ENCODE measurements around the gene CD160. TPM values are rescaled to one million over a fixed set of nuclear protein-coding genes. Genes with fewer than 3 reads are reported as not detected.
"Not testable (repeated sequence)": the region's sequence is repeated elsewhere in the genome, so short reads cannot be mapped to it uniquely, and the experiment has no call there.

CD160 gene, protein sequence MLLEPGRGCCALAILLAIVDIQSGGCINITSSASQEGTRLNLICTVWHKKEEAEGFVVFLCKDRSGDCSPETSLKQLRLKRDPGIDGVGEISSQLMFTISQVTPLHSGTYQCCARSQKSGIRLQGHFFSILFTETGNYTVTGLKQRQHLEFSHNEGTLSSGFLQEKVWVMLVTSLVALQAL
- not detected in 2 replicates for total RNA-seq (2014; rRNA removed; shearing (Covaris generic); ENCODE audit: low replicate concordance)

DNA sequence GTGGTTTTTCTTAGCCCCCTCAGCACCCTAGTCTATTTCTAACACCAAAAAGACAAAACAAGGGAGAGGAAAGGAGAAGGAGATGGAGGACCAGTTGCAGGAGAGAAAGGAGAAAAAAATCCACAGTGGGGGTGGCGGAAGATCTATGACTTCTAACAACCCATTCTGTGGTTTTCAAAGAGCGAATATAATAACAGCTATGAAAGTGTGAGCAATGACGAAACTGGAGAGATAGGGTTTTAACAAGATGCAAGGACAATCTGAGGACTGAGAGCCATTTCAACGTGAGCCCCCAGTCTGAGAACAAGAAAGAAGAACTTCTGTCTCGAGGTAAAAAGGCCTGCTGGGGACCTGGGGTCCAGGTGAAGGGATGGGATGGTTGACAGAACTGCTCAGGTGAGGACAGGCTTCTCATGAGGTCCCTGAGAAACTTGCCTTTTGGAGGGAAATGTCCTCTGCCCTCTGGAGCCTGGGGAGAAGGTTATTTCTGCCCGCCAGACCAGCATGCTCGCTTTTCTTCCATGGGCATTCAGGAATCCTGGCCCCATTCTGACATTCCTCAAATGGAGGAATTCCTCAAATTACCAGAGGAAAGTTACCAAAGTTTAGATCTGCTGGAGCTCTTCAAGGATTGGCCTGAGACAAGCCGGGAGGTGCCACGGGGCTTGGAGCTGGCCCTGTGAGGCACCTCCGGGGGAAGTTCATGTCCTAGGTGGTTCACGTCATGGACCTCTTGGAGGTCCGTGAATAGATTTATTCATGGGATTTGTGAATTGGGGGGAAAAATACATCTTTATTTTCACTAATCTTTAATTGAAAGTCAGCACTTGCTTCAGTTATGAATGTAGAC lies at the start of gene CD160:
TSS of gene CD160 (plus strand) at position 270 of the 850 bp plus-strand sequence. CDS start 8,829 bp downstream, outside the sequence.
- Histone ChIP-seq H3K9me3 (no peaks in the 10 kb centered on the region), H3K4me3 (no peak within 1 kb of the TSS), H3K36me3 (no peaks in the 10 kb centered on the region), H3K27me3 (no peaks in the 10 kb centered on the region)
- no peak for DNase-seq

DNA sequence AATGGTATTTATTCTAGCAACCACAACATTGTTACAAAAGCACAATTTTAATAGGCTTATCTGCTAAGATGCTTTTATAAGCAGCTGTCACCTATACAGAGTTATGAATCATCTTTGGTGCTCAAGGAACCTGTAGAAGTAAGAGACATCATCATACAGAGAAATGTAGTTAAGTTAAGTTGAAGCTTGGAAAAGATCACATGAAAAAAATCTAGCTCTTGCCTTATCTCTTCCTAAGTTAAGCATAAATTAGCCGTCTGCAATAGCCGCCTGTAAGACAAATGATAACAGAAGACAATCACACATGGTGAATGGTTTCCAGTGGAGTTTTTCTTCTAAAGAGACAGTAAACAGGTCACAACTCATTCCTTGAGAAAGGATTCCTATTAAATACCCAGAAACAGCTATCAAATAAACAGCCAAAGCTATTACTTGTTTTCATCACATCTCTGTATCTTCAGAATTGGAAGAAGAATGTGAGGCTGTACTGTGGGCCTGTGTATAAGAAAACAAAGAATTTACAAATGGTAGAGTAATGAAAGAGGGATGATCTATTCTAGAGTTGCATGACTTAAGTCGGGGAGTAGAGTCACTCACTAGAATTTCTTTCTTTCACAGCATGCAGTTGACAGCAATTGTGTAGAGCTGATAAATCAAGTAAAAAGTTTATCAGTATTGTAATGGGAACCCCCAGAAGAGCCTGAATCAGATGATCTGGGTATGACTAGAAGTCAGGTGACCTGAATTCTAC lies 48.1 kb upstream of the CD160 start:
- not testable (repeated sequence) for H3K4me3 ChIP-seq, H3K27me3 ChIP-seq, H3K9me3 ChIP-seq, H3K36me3 ChIP-seq, DNase-seq

DNA sequence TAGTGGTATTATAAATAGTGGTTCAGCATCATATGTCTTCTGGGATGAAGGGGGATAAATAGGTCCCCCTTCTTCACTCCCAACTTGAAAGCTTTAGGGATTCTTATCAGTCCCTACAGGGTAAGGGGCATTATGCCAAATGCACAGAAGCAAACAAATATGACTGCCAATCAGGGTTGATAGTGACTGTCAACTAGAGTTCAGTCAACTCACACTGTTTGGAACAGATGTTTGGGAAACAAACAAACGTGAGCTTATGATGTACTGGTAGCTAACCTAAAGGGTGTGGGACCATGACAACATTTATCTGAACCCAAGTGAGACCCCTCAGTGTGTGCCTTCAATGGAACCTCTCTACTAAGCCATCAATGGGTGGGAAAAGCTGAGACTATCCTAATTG lies 46.1 kb upstream of the CD160 start:
- H3K36me3 ChIP-seq, H3K27me3 ChIP-seq, H3K4me3 ChIP-seq, DNase-seq, H3K9me3 ChIP-seq: not testable (repeated sequence)

- not testable (repeated sequence) for DNase-seq, H3K9me3 ChIP-seq, H3K27me3 ChIP-seq
Measured at GRCh38 chr1:145684858-145685257, 34.4 kb upstream of the CD160 start.

GRCh38 chr1:145686078-145686477 lies 33.2 kb upstream of the CD160 start:
- not testable (repeated sequence) for H3K4me3 ChIP-seq, DNase-seq, H3K27me3 ChIP-seq, H3K9me3 ChIP-seq, H3K36me3 ChIP-seq

More at GRCh38 chr1:145684858-145685257, 34.4 kb upstream of the CD160 start:
- H3K4me3 ChIP-seq, H3K36me3 ChIP-seq: not testable (repeated sequence)

DNA sequence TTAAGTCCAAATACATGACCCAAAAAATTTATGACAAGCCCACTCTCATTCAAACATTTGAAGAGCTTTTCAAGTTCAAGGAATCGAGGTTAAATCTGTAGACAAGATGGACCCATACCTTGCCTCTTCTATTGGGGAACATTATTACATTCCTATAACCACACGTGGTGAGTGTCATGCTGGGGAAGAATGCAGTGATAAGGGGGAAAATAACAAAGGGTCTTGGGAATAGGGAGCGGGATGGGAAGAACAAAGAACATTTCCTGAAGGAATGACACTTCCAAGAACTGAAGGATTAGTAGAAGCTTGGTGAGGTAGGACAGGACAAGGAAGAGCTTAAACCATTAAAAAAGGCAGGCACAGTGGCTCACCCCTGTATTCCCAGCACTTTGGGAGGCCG lies 31.0 kb upstream of the CD160 start:
- H3K4me3 ChIP-seq = no peak overlapping the region
- H3K9me3 ChIP-seq = no peaks in the 10 kb centered on the region
- DNase-seq = no peak
- no peaks in the 10 kb centered on the region for H3K27me3 ChIP-seq
- H3K36me3 ChIP-seq = no peaks in the 10 kb centered on the region

GRCh38 chr1:145688924-145689323 lies 30.4 kb upstream of the CD160 start:
- H3K4me3 ChIP-seq = no peak overlapping the region
- H3K27me3 ChIP-seq = no peaks in the 10 kb centered on the region
- no peaks in the 10 kb centered on the region for H3K36me3 ChIP-seq
- no peak for DNase-seq
- no peaks in the 10 kb centered on the region for H3K9me3 ChIP-seq

- H3K9me3 ChIP-seq = no peaks in the 10 kb centered on the region
- H3K36me3 ChIP-seq = no peaks in the 10 kb centered on the region
- no peak for DNase-seq
- H3K4me3 ChIP-seq = no peak overlapping the region
- H3K27me3 ChIP-seq = no peaks in the 10 kb centered on the region
Measured at GRCh38 chr1:145689922-145690321, 29.4 kb upstream of the CD160 start.

DNA sequence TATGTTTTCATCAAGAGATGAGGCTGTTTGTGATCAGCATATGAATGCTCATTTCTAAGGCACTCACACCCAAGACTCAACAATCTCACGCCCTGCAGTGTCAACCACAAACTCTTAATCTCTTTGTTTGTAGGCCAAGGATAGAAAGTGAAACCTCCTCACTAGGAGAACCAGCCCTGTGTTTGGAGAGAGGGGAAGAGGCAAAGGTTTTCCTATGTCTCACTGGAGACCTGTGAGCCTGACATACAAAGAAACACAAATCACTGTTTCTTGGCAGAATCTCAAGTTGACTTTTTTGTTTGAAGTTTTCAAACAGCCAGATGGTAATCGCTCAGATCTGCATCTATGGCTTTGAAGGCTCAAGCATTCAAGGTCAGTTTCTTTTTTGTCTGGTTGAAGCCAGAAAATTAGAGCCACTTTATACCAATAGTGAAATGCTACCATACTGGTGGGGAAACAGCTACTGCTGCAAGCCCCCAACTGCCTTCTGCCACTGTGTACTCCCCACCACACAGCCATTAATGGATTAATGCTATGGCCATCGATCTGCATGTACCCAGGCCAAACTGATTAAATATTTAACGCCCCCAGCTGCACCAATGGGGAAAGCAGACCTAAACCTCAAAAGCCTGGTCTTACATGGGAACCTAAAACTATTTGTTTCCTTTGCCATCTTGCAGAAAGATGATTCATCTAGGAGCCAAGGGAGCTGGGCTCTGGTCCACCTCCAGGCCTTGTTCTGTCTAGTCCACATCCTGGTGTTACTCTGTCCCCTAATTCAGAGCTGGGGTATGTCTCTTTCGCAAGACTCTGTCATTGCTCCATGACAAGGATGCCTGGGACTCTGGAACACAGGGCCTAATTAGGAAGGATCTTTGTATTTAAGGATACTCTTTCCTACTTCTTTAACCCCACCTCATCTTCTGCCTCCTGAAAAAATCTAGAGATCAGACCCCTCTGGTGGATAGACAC lies 28.4 kb upstream of the CD160 start:
- Histone ChIP-seq H3K36me3 (no peaks in the 10 kb centered on the region), H3K4me3 (no peak overlapping the region), H3K27me3 (no peaks in the 10 kb centered on the region), H3K9me3 (no peaks in the 10 kb centered on the region)
- peak; percentile 78 for DNase-seq

DNA sequence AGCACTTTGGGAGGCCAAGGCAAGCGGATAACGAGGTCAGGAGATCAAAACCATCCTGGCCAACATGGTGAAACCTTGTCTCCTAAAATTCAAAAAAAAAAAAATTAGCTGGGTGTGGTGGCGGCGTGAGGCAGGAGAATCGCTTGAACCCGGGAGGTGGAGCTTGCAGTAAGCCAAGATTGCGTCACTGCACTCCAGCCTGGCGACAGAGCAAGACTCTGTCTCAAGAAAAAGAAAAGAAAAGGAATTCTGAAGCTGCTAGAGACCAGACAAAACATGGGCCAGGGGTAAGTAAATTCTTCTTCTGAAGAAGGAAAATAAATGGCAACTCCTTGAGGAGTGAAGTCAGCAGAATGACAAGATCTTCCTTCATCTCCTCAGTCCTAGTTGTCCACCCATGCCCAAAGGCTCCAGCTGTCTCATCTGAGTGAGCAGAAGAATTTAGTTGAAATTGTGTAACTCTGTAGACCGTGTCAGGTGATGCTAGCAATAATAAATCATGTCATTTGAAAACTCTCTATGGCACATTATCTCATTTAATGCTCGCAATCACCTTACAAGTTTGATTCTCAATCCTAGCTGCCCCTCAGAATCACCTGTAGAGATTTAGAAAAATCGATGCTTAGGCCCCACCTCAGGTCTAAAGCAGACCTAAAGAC lies 26.4 kb upstream of the CD160 start:
- no peak for DNase-seq
- Histone ChIP-seq H3K4me3 (no peak overlapping the region), H3K36me3 (no peaks in the 10 kb centered on the region), H3K27me3 (no peaks in the 10 kb centered on the region), H3K9me3 (no peaks in the 10 kb centered on the region)

DNA sequence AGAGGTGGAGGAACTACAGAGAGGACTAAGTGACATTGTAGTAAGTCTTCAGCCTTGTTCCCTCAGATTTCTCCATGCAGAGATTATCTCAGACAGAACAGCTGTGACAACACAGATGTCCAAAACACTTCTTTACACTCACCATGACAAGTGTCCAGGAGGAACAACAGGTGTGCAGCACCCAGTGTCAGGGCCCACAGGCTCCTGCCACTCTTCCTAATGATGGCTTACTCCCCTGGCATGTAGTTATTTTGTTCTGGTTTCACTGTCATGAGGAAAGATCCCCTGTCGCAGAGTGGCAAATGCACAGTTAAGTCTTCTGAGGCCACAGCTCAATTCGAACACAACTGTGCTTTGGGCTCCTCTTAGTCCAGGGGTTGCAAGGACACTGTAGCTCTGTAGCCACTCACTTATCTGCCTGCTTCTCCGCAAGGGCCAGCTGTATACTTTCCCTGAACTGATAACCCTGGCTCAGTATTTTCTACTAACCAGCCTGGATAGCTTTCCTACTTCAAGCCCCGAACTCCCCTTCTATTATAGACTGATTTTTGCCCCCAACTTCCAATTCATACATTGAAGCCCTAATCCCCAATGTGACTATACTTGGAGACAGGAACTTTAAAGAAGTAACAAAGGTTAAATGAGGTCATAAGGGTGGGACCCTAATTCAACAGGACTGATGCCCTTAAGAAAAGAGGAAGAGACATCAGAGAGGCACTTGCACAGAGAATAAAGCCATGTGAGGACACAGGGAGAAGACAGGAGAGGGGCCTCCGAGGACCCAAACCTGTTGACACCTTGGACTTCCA lies 23.3 kb upstream of the CD160 start:
- H3K9me3 ChIP-seq = no peaks in the 10 kb centered on the region
- H3K36me3 ChIP-seq = no peaks in the 10 kb centered on the region
- DNase-seq = no peak
- H3K27me3 ChIP-seq = no peaks in the 10 kb centered on the region
- no peak overlapping the region for H3K4me3 ChIP-seq

- DNase-seq = no peak
- no peak overlapping the region for H3K4me3 ChIP-seq
- H3K36me3 ChIP-seq = no peaks in the 10 kb centered on the region
- no peaks in the 10 kb centered on the region for H3K9me3 ChIP-seq
- no peaks in the 10 kb centered on the region for H3K27me3 ChIP-seq
Measured at GRCh38 chr1:145696630-145696960, 22.7 kb upstream of the CD160 start.

GRCh38 chr1:145701306-145701862 lies 17.9 kb upstream of the CD160 start:
- Histone ChIP-seq H3K9me3 (no peaks in the 10 kb centered on the region), H3K4me3 (no peak overlapping the region), H3K36me3 (no peaks in the 10 kb centered on the region), H3K27me3 (no peaks in the 10 kb centered on the region)
- no peak for DNase-seq

GRCh38 chr1:145702052-145702451 lies 17.2 kb upstream of the CD160 start:
- Histone ChIP-seq H3K27me3 (no peaks in the 10 kb centered on the region), H3K9me3 (no peaks in the 10 kb centered on the region)
- no peak for DNase-seq

GRCh38 chr1:145702826-145703225 lies 16.5 kb upstream of the CD160 start:
- Histone ChIP-seq H3K9me3 (no peaks in the 10 kb centered on the region), H3K4me3 (no peak overlapping the region), H3K36me3 (no peaks in the 10 kb centered on the region), H3K27me3 (no peaks in the 10 kb centered on the region)
- no peak for DNase-seq

More at GRCh38 chr1:145702052-145702451, 17.2 kb upstream of the CD160 start:
- Histone ChIP-seq H3K36me3 (no peaks in the 10 kb centered on the region), H3K4me3 (no peak overlapping the region)

Data from MG63 (cell line).